Retinal pigment epithelial cell (primary cell): ENCODE results near the gene NCS1.

ENCODE experiments used
- DNase-seq: peaks from one replicate; pipeline ENCODE4 v3.0.0-alpha.2; 2010; ENCODE audit warnings: low read depth
- H3K4me3 ChIP-seq: 2 replicates; pipeline ENCODE4 v1.5.1; 2011; ENCODE audit warnings: mild to moderate bottlenecking, low read length, control low read depth, moderate library complexity
- TF ChIP-seq, protein P1 (sequence below): conservative IDR thresholded peaks from 2 replicates; pipeline ENCODE4 v1.5.1; 2011; ENCODE audit warnings: low read depth, low read length, control low read depth, inconsistent platforms

The NCS1 gene

DNA sequence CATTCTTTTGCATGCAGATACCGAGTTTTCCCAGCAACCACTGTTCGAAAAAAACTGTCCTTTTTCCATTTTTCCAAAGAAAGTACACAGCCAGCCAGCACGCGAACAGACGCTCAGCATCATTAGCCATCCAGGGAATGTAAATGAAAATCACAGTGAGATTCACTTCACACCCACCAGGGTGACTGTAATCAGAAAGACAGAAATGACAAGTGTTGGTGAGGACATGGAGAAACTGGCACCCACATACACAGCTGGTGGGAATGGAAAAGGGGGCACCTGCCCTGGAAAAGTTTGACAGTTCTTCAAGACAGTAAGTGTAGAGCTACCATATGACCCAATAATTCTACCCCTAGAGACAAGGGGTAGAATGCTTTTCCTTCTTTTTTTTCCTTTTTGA is 25.0 kb upstream of the NCS1 start:
- DNase-seq, result no peak
- no peak overlapping the region for H3K4me3 ChIP-seq
- TF ChIP-seq, protein P1, sequence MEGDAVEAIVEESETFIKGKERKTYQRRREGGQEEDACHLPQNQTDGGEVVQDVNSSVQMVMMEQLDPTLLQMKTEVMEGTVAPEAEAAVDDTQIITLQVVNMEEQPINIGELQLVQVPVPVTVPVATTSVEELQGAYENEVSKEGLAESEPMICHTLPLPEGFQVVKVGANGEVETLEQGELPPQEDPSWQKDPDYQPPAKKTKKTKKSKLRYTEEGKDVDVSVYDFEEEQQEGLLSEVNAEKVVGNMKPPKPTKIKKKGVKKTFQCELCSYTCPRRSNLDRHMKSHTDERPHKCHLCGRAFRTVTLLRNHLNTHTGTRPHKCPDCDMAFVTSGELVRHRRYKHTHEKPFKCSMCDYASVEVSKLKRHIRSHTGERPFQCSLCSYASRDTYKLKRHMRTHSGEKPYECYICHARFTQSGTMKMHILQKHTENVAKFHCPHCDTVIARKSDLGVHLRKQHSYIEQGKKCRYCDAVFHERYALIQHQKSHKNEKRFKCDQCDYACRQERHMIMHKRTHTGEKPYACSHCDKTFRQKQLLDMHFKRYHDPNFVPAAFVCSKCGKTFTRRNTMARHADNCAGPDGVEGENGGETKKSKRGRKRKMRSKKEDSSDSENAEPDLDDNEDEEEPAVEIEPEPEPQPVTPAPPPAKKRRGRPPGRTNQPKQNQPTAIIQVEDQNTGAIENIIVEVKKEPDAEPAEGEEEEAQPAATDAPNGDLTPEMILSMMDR, result no peak

DNA sequence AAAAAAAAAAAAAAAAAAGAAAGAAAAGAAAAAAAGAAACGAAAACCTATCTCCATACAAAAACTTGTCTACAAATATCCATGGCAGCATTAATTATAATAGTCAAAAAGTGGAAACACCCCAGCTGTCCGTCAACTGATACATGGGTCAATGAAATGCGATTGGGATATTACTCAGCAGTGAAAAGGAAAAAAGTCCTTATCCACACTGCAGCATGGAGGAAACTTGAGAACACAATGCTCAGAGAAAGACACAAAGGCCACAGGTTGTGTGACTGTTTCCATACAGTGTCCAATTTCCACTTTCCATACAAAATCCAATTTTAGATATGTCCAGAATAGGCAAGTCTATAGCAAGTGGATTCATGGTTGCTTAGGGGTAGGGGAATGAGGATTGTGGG is 24.3 kb upstream of the NCS1 start:
- no peak overlapping the region for H3K4me3 ChIP-seq
- DNase-seq, result no peak
- TF ChIP-seq, protein P1, result no peak

DNA sequence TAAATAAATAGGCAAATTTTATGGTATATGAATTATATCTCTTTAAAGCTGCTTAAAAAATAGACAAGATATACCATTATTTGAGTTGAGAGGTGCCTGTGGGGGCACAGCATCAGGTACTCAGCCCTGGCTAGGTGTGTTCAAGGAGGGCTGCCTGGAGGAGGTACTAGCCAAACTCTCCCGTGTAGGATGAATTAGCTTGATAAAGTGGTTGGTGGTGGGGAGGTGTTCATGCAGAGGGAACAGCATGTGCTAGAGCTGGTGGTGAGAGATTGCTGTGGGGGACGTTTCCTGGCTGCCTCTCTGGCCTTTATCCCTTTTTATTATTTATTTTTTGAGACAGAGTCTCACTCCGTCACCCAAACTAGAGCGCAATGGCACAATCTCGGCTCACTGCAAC is 23.2 kb upstream of the NCS1 start:
- TF ChIP-seq, protein P1, result no peak
- H3K4me3 ChIP-seq, result no peak overlapping the region
- DNase-seq, result no peak

DNA sequence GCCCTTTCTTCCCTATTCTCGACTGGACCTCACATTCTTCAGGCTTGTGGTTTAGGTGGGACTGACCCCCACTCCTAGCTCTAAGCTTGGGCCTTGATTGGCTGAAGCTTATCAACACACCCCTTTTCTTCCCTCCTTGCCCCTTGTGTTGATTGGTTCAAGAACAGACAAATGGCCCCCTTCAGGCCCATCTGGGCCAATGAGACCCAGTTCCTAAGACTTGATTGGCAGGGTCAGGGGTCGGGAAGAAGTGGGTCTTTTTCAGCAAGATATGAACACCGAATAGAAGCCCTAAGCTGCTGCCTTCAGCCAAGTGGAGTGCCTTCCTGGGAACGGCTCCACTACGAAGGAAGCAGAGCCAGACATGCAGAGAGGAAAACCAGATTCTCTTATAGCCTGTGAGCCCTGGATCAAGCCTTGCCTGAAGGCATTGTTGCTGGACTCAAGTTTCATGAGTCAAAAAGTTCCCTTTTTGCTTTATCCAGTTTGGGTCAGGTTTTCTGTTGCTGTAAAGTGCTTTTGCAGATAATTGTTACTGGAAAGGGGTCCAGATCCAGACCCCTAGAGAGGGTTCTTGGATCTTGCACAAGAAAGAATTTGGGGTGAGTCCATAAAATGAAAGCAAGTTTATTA is 22.4 kb upstream of the NCS1 start:
- no peak for DNase-seq
- TF ChIP-seq, protein P1, result no peak
- no peak overlapping the region for H3K4me3 ChIP-seq

DNA sequence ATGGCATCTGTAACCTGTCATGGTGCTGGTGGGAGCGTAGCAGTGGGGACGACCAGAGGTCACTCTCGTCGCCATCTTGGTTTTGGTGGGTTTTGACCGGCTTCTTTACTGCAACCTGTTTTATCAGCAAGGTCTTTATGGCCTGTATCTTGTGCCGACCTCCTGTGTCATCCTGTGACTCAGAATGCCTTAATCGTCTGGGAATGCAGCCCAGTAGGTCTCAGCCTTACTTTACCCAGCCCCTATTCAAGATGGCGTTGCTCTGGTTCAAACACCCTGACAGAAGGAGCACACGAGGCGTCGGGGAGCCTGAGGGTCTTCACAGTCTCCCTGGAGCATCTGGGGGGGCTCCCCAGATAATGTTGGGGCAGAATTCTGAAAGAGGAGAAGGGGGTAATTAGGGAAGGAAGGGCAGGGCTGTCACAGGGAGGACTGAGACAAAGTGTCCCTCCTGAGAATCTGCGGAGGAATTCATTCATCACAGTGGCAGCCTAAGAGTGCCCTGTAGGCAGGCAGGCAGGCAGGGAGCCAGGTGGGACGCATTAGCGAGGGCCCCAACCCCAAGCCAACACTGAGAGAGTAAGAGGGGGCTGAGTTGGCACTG is 21.3 kb upstream of the NCS1 start:
- TF ChIP-seq, protein P1, result no peak
- no peak for DNase-seq
- no peak overlapping the region for H3K4me3 ChIP-seq

DNA sequence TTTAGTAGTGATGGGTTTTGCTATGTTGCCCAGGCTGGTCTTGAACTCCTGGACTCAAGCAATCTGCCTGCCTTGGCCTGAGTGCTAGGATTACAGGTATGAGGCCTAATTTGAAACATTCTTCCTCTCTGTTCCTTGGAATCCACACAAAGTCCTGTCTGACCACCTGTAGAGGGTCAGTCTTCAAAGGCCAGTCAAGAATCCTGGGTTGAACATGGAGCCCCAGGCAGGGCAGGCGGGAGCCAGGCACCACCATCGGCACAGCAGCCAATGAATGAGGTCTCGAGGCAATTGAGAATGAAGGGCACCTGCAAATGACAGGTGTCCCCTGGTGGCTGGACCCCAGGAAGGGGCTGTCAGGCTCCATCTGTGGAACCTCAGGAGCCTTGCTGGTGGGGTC is 17.4 kb upstream of the NCS1 start:
- TF ChIP-seq, protein P1, result no peak
- no peak for DNase-seq
- H3K4me3 ChIP-seq, result no peak overlapping the region

DNA sequence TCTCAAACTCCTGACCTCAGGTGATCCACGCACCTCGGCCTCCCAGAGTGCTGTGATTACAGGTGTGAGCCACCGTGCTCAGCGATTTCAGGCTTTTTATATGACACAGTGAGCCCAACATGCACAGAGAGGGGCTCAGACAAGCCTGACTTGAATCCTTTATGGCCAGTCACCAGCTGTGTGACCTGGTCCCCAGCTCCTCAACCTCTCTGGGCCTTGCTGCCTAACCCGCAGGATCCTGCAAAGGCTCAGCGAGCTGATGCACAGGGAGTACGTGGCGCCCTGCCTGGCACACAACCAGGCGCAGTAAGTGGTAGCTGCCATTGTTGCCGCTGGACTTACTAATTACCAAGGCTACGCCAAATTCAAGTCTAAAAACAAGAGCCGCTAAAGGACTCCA is 16.6 kb upstream of the NCS1 start:
- TF ChIP-seq, protein P1, result no peak
- H3K4me3 ChIP-seq, result no peak overlapping the region
- DNase-seq, result no peak
